NCI-H524 treated with DMSO at 0.1 percent for 48 hours (cell line): Measurements from ENCODE around the gene PPM1B.
"Not testable (repeated sequence)": the region's sequence is repeated elsewhere in the genome, so short reads cannot be mapped to it uniquely, and the experiment has no call there.

Experiments
- DNase-seq: peaks from one replicate; lab custom pipeline; 2025; lab: John Stamatoyannopoulos, UW

The PPM1B gene

DNA sequence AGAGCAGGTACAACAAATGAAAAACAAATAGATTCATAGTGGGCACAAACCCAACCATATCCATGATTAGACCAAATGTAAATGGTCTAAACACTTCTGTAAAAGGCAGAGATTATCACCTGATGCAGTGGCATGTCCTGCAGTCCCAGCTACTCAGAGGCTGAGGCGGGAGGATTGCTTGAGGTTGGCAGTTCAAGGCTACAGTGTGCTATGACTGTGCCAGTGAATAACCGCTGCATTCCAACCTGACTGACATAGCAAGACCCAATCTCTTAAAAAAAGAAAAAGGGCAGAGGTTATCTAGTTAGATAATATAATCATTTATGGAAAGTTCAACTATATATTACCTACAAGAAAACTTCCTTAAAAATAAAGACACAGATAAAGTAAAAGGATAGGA, 85.3 kb downstream of the PPM1B start:
- no peak for DNase-seq

DNA sequence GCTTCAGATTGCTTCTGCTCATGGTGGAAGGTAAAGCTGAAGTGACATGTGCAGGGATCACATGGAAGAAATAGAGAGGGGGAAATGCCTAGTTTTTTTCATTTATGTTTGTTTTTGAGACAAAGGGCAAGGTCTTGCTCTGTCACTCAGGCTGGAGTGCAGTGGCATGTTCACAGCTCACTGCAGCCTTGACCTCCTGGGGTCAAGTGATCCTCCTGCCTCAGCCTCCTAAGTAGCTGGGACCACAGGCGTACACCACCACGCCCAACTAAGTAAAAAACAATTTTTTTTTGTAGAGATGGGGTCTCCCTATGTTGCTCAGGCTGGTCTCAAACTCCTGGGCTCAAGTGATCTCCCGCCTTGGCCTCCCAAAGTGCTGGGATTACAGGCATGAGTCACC, 87.0 kb downstream of the PPM1B start:
- DNase-seq = not testable (repeated sequence)

DNA sequence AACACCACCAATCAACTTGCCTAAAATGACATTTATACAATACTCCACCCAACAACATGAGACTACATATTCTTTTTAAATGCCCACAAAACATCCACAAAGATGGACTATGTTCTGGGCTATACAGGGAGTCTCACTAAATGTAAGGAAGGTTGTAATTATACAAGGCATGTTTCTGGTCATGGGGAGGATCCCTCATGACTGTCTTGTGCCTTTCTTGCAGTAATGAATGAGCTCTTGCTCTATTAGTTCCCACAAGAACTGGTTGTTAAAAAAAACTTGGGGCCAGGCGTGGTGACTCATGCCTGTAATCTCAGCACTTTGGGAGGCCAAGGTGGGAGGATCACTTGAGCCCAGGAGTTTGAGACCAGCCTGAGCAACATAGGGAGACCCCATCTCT, 89.1 kb downstream of the PPM1B start:
- DNase-seq = not testable (repeated sequence)

DNA sequence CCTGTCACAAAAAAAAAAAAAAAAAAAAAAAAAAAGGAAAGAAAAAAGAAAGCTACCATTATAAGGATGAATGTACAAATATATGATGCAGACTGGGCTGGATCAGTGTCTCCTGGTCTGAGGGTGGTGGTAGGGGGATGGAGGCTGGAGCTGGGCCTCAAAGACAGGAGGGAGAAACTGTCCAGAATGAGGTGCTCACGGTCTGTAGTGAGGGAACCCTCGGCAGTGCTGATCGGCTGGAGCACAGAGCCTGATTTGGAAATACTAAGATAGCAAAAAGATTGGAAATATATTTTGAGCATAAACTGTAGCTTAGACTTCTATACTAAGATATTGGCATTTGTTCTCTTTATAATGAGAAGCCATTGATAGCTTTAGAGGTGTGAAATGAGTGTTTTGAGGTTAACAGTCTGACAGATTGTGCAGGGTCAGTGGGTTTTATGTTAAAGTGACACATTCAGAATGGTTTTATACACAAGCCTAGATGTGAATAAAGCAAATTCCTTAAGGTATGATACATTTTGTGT, 98.7 kb downstream of the PPM1B start:
- DNase-seq = no peak

DNA sequence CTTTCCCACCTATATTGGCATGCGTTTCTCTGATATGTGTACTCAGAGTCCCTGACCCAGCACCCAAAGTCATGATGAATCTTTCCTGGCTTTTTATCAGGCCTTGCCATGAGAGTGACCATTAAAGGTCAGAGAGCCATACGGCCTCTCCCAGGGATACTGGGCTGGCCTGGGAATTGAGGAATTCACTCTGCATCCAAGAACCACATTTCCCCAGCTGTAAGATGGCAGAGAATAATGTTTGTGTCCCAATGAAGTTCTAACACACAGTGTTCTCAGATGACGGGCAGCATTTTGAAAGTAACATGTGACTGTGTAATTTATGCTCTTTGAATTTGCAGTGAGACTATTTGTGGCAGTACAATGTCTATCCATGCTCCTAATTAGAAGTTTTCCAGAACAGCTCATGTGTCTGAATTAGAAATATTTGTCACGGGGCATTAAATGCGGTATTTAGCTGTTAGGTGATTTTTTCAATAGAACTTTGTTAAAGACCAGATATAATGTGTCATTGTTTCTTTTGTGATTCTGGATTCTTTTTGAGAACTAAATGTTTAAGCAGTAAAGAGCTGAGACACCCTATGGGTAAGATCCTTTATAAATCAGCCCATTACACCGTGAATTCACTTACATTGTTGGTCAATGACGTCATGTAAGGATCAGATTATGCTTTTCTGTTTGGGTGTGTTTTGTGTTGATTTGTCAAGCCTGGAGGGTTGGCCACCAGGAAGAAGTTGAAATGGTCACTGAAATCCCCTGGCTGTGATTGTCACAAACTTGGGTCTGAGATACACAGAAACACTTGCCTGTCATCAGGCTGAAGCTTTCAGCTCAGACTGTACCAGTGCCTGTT, 99.3 kb downstream of the PPM1B start:
- no peak for DNase-seq

DNA sequence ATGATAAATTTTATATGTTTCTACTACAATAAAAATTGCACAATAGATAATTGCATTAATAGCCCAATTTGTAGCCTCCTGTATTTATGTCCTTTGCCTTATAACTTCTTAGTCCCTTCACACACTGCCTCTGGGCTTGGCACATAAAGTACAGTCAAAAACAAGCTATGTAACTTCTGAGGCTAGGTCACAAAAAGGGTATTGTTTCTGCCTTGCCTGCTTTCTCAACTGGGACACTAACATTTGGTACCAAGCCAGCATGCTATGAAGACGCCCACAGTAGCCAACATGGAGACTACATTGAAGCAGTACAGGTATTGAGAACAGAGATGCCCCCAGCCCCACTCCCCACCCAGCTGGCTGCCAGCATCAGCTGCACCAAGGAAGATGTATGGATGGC, 101.2 kb downstream of the PPM1B start:
- DNase-seq = no peak

DNA sequence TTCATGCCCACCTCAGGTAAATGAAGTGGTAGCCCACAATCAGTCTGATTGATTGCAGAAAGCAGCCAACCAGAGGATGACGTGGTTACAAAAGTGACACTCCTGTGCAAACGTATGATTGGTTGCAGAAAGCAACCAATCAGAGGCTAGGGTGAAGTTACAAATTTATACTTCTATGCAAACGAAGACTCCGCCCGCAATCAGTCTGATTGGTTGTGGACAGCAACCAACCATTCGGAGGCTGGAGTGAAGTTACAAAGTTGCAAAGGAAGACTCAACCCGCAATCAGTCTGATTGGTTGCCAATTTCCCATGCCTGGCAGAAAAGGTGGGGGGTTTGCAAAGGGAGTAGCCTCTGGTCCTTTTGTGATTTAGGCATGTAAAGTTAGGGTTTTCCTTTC, 102.6 kb downstream of the PPM1B start:
- DNase-seq = no peak

DNA sequence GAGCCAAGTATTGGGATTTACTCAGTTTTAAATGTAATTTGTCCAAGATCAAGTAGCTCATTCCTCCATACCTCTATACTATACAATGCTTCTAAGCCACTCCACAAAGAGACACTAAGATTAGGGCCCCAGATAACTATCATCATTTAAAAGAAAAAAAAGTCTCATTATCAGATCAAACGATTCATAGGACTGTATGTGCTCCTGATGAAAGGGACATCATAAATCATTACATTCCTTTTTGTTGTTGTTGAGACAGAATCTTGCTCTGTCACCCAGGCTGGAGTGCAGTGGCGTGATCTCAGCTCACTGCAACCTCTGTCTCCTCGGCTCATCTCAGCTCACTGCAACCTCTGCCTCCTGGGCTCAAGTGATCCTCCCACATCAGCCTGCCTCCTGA, 104.4 kb downstream of the PPM1B start:
- DNase-seq = no peak

DNA sequence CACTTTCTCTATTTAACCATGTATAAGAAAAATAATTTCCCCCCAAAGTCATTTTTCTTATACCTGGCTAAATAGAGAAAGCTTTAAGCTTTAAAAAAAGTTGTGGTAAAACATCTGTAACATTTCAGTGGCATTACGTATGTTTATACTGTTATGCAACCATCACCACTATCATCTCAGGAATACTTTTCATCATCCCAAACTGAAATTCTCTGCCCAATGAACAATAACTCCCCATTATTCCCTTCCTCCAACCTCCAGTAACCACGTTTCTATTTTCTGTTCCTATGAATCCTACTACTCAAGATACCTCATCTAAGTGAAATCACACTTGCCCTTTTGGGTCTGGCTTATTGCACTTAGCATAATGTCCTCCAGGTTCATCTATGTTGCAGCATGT, 104.9 kb downstream of the PPM1B start:
- DNase-seq = no peak

DNA sequence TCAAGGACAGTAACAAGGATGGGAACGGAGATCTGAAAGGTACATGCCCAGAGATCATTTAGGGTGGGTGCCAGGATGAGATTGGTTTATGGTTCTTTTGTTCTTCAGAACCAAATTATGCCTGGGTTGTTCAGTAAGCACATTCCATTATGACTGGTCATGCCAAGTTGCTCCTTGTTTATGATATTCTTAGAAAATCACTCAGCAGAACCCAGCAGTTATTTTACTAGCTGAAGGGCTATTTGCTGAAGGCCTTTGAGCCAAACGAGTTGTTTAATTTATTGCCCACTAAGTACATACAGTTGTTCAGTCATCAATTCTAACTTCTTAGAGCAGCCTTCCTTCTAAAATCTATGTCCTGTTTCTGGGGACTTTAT, 107.2 kb downstream of the PPM1B start:
- DNase-seq = no peak

DNA sequence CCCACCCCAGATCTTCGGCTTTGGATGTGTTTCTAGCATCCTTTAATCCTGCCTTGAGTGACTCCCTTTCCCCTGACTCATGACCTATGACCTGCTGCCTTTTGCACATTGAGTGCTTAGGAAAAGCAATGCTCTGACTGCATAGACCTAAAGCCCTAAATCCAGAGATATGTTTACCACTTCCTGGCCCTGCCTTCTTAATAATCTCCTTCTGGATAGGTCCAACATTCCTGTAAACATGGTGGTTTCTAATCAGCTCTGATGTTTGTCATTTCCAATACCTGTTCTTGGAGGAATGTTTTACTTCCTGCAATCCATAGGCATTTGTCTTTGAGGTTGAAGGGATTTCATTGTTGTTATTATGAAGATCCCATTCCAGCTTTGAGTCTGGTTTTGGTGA, 108.9 kb downstream of the PPM1B start:
- no peak for DNase-seq

DNA sequence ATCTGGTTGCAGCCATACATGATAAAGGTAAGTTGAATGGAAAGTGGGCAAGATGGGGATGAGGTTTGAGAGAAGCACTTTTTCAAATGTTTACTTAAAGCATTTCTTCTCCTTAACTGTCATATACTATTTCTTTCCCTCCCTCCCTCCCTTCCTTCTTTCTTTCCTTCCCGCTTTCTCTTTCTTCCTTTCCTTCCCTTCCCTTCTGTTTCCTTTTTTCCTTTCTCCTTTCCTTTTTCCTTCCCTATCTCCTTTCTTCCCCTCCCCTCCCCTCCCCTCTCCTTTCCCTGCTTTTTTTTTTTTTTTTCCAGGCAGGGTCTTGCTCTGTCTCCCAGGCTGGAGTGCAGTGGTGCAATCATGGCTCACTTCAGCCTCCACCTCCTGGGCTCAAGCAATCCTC, 112.2 kb downstream of the PPM1B start:
- DNase-seq = no peak
